ENCODE data around the gene BRIP1.

DNA sequence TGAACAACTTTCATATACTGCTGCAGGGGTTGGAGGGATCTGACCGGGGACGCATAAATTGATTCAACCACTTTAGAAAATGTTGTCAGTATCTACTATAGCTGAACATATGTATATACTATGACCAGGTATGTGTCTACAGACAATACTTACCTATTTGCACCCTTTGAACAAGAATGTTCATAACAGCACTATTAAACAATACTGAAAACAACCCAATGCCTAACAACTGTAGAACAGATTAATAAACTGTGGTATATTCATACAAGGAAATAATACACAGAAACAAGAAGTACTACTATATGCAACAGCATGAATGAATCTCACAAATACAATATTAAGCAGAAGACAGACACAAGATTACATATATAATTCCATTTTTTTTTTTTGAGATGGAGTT lies 10.5 kb downstream of the BRIP1 start:
- TF ChIP-seq ZBTB40 (IDR thresholded peaks at IDR 0.05) (no peak), ZBTB40 (CRISPR knock-in tag; IDR thresholded peaks at IDR 0.05) (no peak), POLR3G (IDR thresholded peaks at IDR 0.05; ENCODE audit: extremely low read depth, insufficient read length, insufficient replicate concordance) (no peak), RNF219 (CRISPR knock-in tag; IDR thresholded peaks at IDR 0.05) (no peak), BRCA1 (IDR thresholded peaks at IDR 0.05) (no peak), BRCA1 (CRISPR knock-in tag; IDR thresholded peaks at IDR 0.05) (no peak), MCM5 (IDR thresholded peaks at IDR 0.05; ENCODE audit: low read depth) (no peak), HBP1 (CRISPR knock-in tag; IDR thresholded peaks at IDR 0.05) (no peak), LARP7 (IDR thresholded peaks at IDR 0.05) (no peak), NONO (IDR thresholded peaks at IDR 0.05; ENCODE audit: low read depth in 2 of 2, low read length in 1 of 2) (no peak), RBM14 (IDR thresholded peaks at IDR 0.05; ENCODE audit: borderline replicate concordance, insufficient read depth, low read depth, low read length) (no peak), KHSRP (IDR thresholded peaks at IDR 0.05) (no peak), L3MBTL2 (IDR thresholded peaks at IDR 0.05) (no peak), PHF20 (IDR thresholded peaks at IDR 0.05; ENCODE audit: partially characterized antibody) (no peak), ARID1B (IDR thresholded peaks at IDR 0.05) (no peak)
- TF ChIP-seq, protein P1, sequence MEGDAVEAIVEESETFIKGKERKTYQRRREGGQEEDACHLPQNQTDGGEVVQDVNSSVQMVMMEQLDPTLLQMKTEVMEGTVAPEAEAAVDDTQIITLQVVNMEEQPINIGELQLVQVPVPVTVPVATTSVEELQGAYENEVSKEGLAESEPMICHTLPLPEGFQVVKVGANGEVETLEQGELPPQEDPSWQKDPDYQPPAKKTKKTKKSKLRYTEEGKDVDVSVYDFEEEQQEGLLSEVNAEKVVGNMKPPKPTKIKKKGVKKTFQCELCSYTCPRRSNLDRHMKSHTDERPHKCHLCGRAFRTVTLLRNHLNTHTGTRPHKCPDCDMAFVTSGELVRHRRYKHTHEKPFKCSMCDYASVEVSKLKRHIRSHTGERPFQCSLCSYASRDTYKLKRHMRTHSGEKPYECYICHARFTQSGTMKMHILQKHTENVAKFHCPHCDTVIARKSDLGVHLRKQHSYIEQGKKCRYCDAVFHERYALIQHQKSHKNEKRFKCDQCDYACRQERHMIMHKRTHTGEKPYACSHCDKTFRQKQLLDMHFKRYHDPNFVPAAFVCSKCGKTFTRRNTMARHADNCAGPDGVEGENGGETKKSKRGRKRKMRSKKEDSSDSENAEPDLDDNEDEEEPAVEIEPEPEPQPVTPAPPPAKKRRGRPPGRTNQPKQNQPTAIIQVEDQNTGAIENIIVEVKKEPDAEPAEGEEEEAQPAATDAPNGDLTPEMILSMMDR (IDR thresholded peaks at IDR 0.05 in 2 of 3, conservative IDR thresholded peaks at IDR 0.05 in 1 of 3; ENCODE audit: insufficient read depth in 2 of 3, low read depth in 1 of 3, low read length in 3 of 3) = no peak
